Astrocyte (in vitro differentiated cells and primary cell): ENCODE data around the gene INPP4B. TPM values are rescaled to one million over a fixed set of nuclear protein-coding genes. Genes with fewer than 3 reads are reported as not detected.

Experiments used
- DNase-seq: peaks from one replicate; pipeline ENCODE4 v3.0.0-alpha.2; 2010; ENCODE audit warnings: low read depth
- FAIRE-seq: peaks from 2 replicates; lab custom pipeline; 2011; peaks lifted over from hg19 to GRCh38; lab: Jason Lieb, UNC
- H2AFZ ChIP-seq: 2 replicates; pipeline ENCODE4 v1.6.0; 2012; ENCODE audit warnings: low read depth, low read length, inconsistent platforms
- H3K27ac ChIP-seq: 2 replicates; pipeline ENCODE4 v1.5.1; 2011; ENCODE audit warnings: low read depth, low read length, inconsistent platforms
- H3K27me3 ChIP-seq: 2 replicates; pipeline ENCODE4 v1.6.0; 2011; ENCODE audit warnings: low read length, inconsistent platforms; ENCODE audit not compliant: insufficient read depth
- H3K36me3 ChIP-seq: 2 replicates; pipeline ENCODE4 v1.5.1; 2011; ENCODE audit warnings: low read length, inconsistent platforms; ENCODE audit not compliant: insufficient read depth
- H3K4me1 ChIP-seq: 2 replicates; pipeline ENCODE4 v1.5.1; 2011; ENCODE audit warnings: low read length, inconsistent platforms; ENCODE audit not compliant: insufficient read depth
- H3K4me2 ChIP-seq: 2 replicates; pipeline ENCODE4 v1.6.0; 2012; ENCODE audit warnings: low read length, inconsistent platforms
- H3K4me3 ChIP-seq: 2 replicates; pipeline ENCODE4 v1.5.1; 2011; ENCODE audit warnings: low read depth, mild to moderate bottlenecking, low read length, inconsistent platforms; ENCODE audit not compliant: insufficient read depth
- H3K79me2 ChIP-seq: 2 replicates; pipeline ENCODE4 v1.6.0; 2012; ENCODE audit warnings: mild to moderate bottlenecking, low read length, inconsistent platforms; ENCODE audit not compliant: insufficient read depth
- H3K9ac ChIP-seq: 2 replicates; pipeline ENCODE4 v1.6.0; 2012; ENCODE audit warnings: mild to moderate bottlenecking, low read length, inconsistent platforms
- H3K9me3 ChIP-seq: 2 replicates; pipeline ENCODE4 v1.5.1; 2012; ENCODE audit warnings: low read depth, mild to moderate bottlenecking, low read length, inconsistent platforms; ENCODE audit not compliant: insufficient read depth
- H4K20me1 ChIP-seq: 2 replicates; pipeline ENCODE4 v1.6.0; 2012; ENCODE audit warnings: low read length, inconsistent platforms; ENCODE audit not compliant: insufficient read depth
- H3K27ac Mint-ChIP-seq: one replicate; pipeline ENCODE4 v1.8.0; 2021; ENCODE audit warnings: mild to moderate bottlenecking, mixed read lengths; ENCODE audit not compliant: unreplicated experiment
- H3K27me3 Mint-ChIP-seq: one replicate; pipeline ENCODE4 v1.8.0; 2021; ENCODE audit warnings: low read depth, mixed read lengths; ENCODE audit not compliant: unreplicated experiment
- H3K36me3 Mint-ChIP-seq: one replicate; pipeline ENCODE4 v1.8.0; 2021; ENCODE audit warnings: low read depth, mixed read lengths; ENCODE audit not compliant: unreplicated experiment
- H3K4me1 Mint-ChIP-seq: one replicate; pipeline ENCODE4 v1.8.0; 2021; ENCODE audit warnings: low read depth, mixed read lengths; ENCODE audit not compliant: unreplicated experiment
- H3K4me3 Mint-ChIP-seq: one replicate; pipeline ENCODE4 v1.8.0; 2021; ENCODE audit warnings: mild to moderate bottlenecking, moderate library complexity, mixed read lengths; ENCODE audit not compliant: unreplicated experiment
- H3K9me3 Mint-ChIP-seq: one replicate; pipeline ENCODE4 v1.8.0; 2021; ENCODE audit warnings: mild to moderate bottlenecking, mixed read lengths; ENCODE audit not compliant: unreplicated experiment
- CTCF ChIP-seq: IDR thresholded peaks from 2 replicates; pipeline ENCODE4 v1.5.1; 2011; ENCODE audit warnings: low read depth, mild to moderate bottlenecking, inconsistent platforms, low read length, moderate library complexity; ENCODE audit not compliant: insufficient read depth
- EZH2 ChIP-seq: IDR thresholded peaks from 2 replicates; pipeline ENCODE4 v1.6.1; 2012; ENCODE audit warnings: mild to moderate bottlenecking, low read length, inconsistent platforms; ENCODE audit not compliant: insufficient read depth
- total RNA-seq: library from RNA; stranded (reverse); gene quantifications from 2 replicates; pipeline ENCODE4 v1.2.1, GENCODE V29; 2021

Gene INPP4B
- total RNA-seq, 1 donor from 2014 or later: 2.8 TPM

GRCh38 chr4:142826503-142827241 is 19.4 kb downstream of the INPP4B start:
- Histone ChIP-seq H2AFZ (no peak overlapping the region), H3K79me2 (no peaks in the 10 kb centered on the region), H3K9ac (no peak overlapping the region), H3K36me3 (no peaks in the 10 kb centered on the region), H3K4me1 (no peaks in the 10 kb centered on the region), H3K27me3 (no peaks in the 10 kb centered on the region), H3K9me3 (no peaks in the 10 kb centered on the region), H4K20me1 (no peaks in the 10 kb centered on the region), H3K4me2 (no peak overlapping the region), H3K4me3 (no peak overlapping the region), H3K27ac (no peak overlapping the region)
- Mint-ChIP-seq H3K27me3 (peaks cover 3% of the 10 kb centered on the region), H3K9me3 (no peaks in the 10 kb centered on the region), H3K36me3 (no peaks in the 10 kb centered on the region), H3K27ac (no peak overlapping the region), H3K4me1 (peaks cover 2% of the 10 kb centered on the region), H3K4me3 (no peak overlapping the region)
- FAIRE-seq (no peak), DNase-seq (no peak)
- TF ChIP-seq CTCF: no peak
- no peak for TF ChIP-seq EZH2

GRCh38 chr4:142824368-142824767 is 21.7 kb downstream of the INPP4B start:
- H3K36me3 ChIP-seq: no peaks in the 10 kb centered on the region
- H3K79me2 ChIP-seq: no peaks in the 10 kb centered on the region
- Mint-ChIP-seq H3K36me3 (no peaks in the 10 kb centered on the region), H3K4me1 (peaks cover 2% of the 10 kb centered on the region), H3K27ac (no peak overlapping the region), H3K4me3 (no peak overlapping the region), H3K27me3 (no peaks in the 10 kb centered on the region), H3K9me3 (no peaks in the 10 kb centered on the region)
- H3K4me2 ChIP-seq: no peak overlapping the region
- no peaks in the 10 kb centered on the region for H4K20me1 ChIP-seq
- H3K27ac ChIP-seq: no peak overlapping the region
- no peak overlapping the region for H2AFZ ChIP-seq
- H3K4me3 ChIP-seq: no peak overlapping the region
- TF ChIP-seq CTCF (no peak), EZH2 (no peak)
- H3K4me1 ChIP-seq: no peaks in the 10 kb centered on the region
- no peak for FAIRE-seq
- no peaks in the 10 kb centered on the region for H3K27me3 ChIP-seq
- H3K9ac ChIP-seq: no peak overlapping the region
- H3K9me3 ChIP-seq: no peaks in the 10 kb centered on the region
- DNase-seq: peak; percentile 54

- no peak overlapping the region for H3K4me3 Mint-ChIP-seq
- no peaks in the 10 kb centered on the region for H4K20me1 ChIP-seq
- no peaks in the 10 kb centered on the region for H3K27me3 ChIP-seq
- H3K36me3 Mint-ChIP-seq: no peaks in the 10 kb centered on the region
- no peak overlapping the region for H2AFZ ChIP-seq
- no peak overlapping the region for H3K9ac ChIP-seq
- no peak overlapping the region for H3K4me2 ChIP-seq
- TF ChIP-seq CTCF (no peak), EZH2 (no peak)
- peak; percentile 45 for FAIRE-seq
- peaks cover 4% of the 10 kb centered on the region for H3K4me1 Mint-ChIP-seq
- H3K79me2 ChIP-seq: no peaks in the 10 kb centered on the region
- no peak for DNase-seq
- H3K27me3 Mint-ChIP-seq: no peaks in the 10 kb centered on the region
- peaks cover 2% of the 10 kb centered on the region for H3K4me1 ChIP-seq
- no peak overlapping the region for H3K4me3 ChIP-seq
- no peak overlapping the region for H3K27ac ChIP-seq
- H3K36me3 ChIP-seq: no peaks in the 10 kb centered on the region
- no peaks in the 10 kb centered on the region for H3K9me3 ChIP-seq
- no peak overlapping the region for H3K27ac Mint-ChIP-seq
- no peaks in the 10 kb centered on the region for H3K9me3 Mint-ChIP-seq
These were observed 22.3 kb downstream of the INPP4B start for GRCh38 chr4:142823796-142824195.
